ENCODE data around the gene ELOVL6. TPM values are rescaled to one million over a fixed set of nuclear protein-coding genes. Genes with fewer than 3 reads are reported as not detected.

ELOVL6 gene
- total RNA-seq, 1 experiment from 2014 or later, result 2.2 TPM

DNA sequence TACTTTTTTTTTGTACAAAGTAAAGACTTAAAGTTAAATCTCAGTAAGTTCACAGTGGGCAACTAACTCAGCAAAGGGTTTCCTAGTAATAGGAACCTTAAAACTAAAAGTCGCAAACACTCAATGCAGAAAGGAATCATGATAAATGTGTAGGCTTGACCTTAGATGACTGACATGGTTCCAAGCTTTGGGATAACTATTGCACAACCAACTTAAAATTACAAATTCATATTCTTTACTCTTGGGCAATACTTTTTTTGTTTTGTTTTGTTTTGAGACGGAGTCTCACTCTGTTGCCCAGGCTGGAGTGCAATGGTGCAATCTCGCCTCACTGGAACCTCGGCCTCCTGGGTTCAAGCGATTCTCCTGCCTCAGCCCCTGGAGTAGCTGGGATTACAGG lies 8.2 kb downstream of the ELOVL6 start:
- no peaks in the 10 kb centered on the region for H3K79me2 ChIP-seq (ENCODE audit: low read length)
- H4K20me1 ChIP-seq (ENCODE audit: low read length), result no peaks in the 10 kb centered on the region
- H3K4me3 ChIP-seq (ENCODE audit: low read length), result no peak overlapping the region
- H3K9me3 ChIP-seq (ENCODE audit: low read length), result no peaks in the 10 kb centered on the region
- ATAC-seq (no peak), DNase-seq (no peak)
- ChIA-PET POLR2A (ENCODE audit: unreplicated experiment) (no interaction called here), CTCF (no interaction called here)
- no TSS peak for BruUV-seq (replicated peaks)
- H3K27me3 ChIP-seq (ENCODE audit: low read length), result no peaks in the 10 kb centered on the region
- H3K27ac ChIP-seq (ENCODE audit: low read length), result no peak overlapping the region
- no peaks in the 10 kb centered on the region for H3K36me3 ChIP-seq (ENCODE audit: low read depth, low read length)
- no peak overlapping the region for H2AFZ ChIP-seq (ENCODE audit: low read length)
- no peak overlapping the region for H3K9ac ChIP-seq (ENCODE audit: low read length)
- intact Hi-C loops (cut with micrococcal nuclease), result no loop called here
- H3F3A ChIP-seq (ENCODE audit: low read length, unreplicated experiment), result no peaks in the 10 kb centered on the region
- H3K4me2 ChIP-seq (ENCODE audit: low read length), result no peak overlapping the region
- TF ChIP-seq EZH2 (IDR thresholded peaks at IDR 0.05; ENCODE audit: low read length, unreplicated experiment), result no peak
- TF ChIP-seq EZH2phosphoT487 (IDR thresholded peaks at IDR 0.05; ENCODE audit: borderline replicate concordance, low read length), result no peak
- TF ChIP-seq, protein P1, sequence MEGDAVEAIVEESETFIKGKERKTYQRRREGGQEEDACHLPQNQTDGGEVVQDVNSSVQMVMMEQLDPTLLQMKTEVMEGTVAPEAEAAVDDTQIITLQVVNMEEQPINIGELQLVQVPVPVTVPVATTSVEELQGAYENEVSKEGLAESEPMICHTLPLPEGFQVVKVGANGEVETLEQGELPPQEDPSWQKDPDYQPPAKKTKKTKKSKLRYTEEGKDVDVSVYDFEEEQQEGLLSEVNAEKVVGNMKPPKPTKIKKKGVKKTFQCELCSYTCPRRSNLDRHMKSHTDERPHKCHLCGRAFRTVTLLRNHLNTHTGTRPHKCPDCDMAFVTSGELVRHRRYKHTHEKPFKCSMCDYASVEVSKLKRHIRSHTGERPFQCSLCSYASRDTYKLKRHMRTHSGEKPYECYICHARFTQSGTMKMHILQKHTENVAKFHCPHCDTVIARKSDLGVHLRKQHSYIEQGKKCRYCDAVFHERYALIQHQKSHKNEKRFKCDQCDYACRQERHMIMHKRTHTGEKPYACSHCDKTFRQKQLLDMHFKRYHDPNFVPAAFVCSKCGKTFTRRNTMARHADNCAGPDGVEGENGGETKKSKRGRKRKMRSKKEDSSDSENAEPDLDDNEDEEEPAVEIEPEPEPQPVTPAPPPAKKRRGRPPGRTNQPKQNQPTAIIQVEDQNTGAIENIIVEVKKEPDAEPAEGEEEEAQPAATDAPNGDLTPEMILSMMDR (conservative IDR thresholded peaks at IDR 0.05; ENCODE audit: low read depth, low read length), result no peak
- no peaks in the 10 kb centered on the region for H3K9me2 ChIP-seq (replicated peaks; ENCODE audit: low read length)
- H3K4me1 ChIP-seq (ENCODE audit: insufficient read depth, low read length), result no peaks in the 10 kb centered on the region

DNA sequence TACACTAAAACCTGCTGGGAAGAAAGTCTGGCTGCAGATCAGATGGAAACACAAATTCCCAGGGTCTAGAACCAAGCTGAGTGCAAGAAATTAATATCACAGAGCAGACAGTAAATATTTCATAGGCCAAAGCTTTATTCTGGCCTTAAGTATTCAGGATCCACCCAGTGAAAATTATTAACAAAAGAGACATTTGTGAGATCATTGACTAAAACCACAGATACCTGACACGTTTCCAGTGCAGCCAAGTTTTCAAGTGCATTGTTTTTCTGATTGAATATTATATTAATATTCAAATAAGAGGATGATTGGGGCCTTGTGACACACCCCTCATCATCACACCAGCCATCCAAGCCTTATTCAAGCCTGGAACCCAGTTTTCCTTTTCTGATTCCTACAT lies 10.3 kb downstream of the ELOVL6 start:
- H3K4me3 ChIP-seq (ENCODE audit: low read length), result no peak overlapping the region
- no peaks in the 10 kb centered on the region for H3K4me1 ChIP-seq (ENCODE audit: insufficient read depth, low read length)
- intact Hi-C loops (cut with micrococcal nuclease), result no loop called here
- H3K4me2 ChIP-seq (ENCODE audit: low read length), result no peak overlapping the region
- H3K9ac ChIP-seq (ENCODE audit: low read length), result no peak overlapping the region
- ChIA-PET CTCF (no interaction called here), POLR2A (ENCODE audit: unreplicated experiment) (no interaction called here)
- DNase-seq (no peak), ATAC-seq (no peak)
- H2AFZ ChIP-seq (ENCODE audit: low read length), result no peak overlapping the region
- BruUV-seq (replicated peaks), result no TSS peak
- no peak overlapping the region for H3K27ac ChIP-seq (ENCODE audit: low read length)
- TF ChIP-seq, protein P1 (conservative IDR thresholded peaks at IDR 0.05; ENCODE audit: low read depth, low read length), result no peak
- H3K36me3 ChIP-seq (ENCODE audit: low read depth, low read length), result no peaks in the 10 kb centered on the region
- no peaks in the 10 kb centered on the region for H3F3A ChIP-seq (ENCODE audit: low read length, unreplicated experiment)
- no peaks in the 10 kb centered on the region for H3K79me2 ChIP-seq (ENCODE audit: low read length)
- no peaks in the 10 kb centered on the region for H3K9me3 ChIP-seq (ENCODE audit: low read length)
- no peaks in the 10 kb centered on the region for H3K27me3 ChIP-seq (ENCODE audit: low read length)
- no peaks in the 10 kb centered on the region for H4K20me1 ChIP-seq (ENCODE audit: low read length)
- H3K9me2 ChIP-seq (replicated peaks; ENCODE audit: low read length), result no peaks in the 10 kb centered on the region

DNA sequence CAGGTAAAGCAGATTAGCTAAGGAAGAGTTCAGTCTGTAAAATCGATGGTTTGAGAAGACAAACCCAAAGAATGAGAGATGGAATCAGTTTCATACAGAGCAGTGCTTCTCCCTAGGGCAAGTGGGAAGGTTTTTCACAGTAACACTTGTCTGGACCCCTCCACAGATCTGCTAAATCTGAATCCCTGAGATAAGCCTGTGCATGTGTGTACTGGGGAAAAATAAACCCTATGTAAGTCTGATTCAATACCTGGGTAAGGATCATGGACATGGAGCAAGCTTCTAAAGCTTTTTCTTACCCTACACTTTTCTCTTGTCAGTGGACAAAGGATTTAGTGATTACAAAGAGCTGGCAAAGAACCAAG lies 13.6 kb downstream of the ELOVL6 start:
- H3K4me3 ChIP-seq (ENCODE audit: low read length), result no peak overlapping the region
- no peaks in the 10 kb centered on the region for H3F3A ChIP-seq (ENCODE audit: low read length, unreplicated experiment)
- no peaks in the 10 kb centered on the region for H3K36me3 ChIP-seq (ENCODE audit: low read depth, low read length)
- intact Hi-C loops (cut with micrococcal nuclease), result no loop called here
- POLR2A ChIA-PET (ENCODE audit: unreplicated experiment), result no interaction called here
- H3K9ac ChIP-seq (ENCODE audit: low read length), result no peak overlapping the region
- TF ChIP-seq EZH2phosphoT487 (IDR thresholded peaks at IDR 0.05; ENCODE audit: borderline replicate concordance, low read length) (no peak), EZH2 (IDR thresholded peaks at IDR 0.05; ENCODE audit: low read length, unreplicated experiment) (no peak)
- TF ChIP-seq, protein P1 (conservative IDR thresholded peaks at IDR 0.05; ENCODE audit: low read depth, low read length), result no peak
- H4K20me1 ChIP-seq (ENCODE audit: low read length), result no peaks in the 10 kb centered on the region
- H2AFZ ChIP-seq (ENCODE audit: low read length), result no peak overlapping the region
- DNase-seq (no peak), ATAC-seq (no peak)
- H3K27ac ChIP-seq (ENCODE audit: low read length), result no peak overlapping the region
- H3K27me3 ChIP-seq (ENCODE audit: low read length), result no peaks in the 10 kb centered on the region
- no peaks in the 10 kb centered on the region for H3K79me2 ChIP-seq (ENCODE audit: low read length)
- H3K9me2 ChIP-seq (replicated peaks; ENCODE audit: low read length), result no peaks in the 10 kb centered on the region
- H3K4me2 ChIP-seq (ENCODE audit: low read length), result no peak overlapping the region
- CTCF ChIA-PET, result no interaction called here
- H3K4me1 ChIP-seq (ENCODE audit: insufficient read depth, low read length), result no peaks in the 10 kb centered on the region
- BruUV-seq (replicated peaks), result no TSS peak
- H3K9me3 ChIP-seq (ENCODE audit: low read length), result no peaks in the 10 kb centered on the region
